ENCODE measurements around the gene ALPK1.
A peak's percentile ranks its signal among the peaks of the same experiment; 100 is the strongest.

Gene ALPK1

DNA sequence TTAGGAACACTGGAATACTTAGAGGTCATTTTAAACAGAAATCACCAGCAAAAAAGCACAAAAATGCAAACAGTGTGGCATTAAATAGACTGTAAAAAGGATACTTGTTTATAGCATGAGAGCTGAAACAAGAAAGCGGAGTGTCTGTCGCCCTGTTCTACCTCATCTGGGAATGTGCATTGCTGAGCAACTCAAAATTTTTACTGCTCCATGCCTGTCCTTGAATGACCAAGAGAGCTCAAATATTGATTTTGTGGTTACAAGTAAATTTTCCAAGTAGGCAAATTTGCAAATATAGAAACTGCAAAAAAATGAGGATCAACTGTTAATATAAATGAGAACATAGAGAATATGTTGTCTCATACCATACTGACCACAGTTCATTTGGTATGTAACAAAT, 40.1 kb upstream of the ALPK1 start:
- TF ChIP-seq FOXM1 (IDR thresholded peaks at IDR 0.05; ENCODE audit: borderline replicate concordance, low read depth) (no peak), CREB1 (IDR thresholded peaks at IDR 0.05; ENCODE audit: low read depth) (no peak), CEBPB (IDR thresholded peaks at IDR 0.05) (no peak), TCF12 (IDR thresholded peaks at IDR 0.05; ENCODE audit: low read depth) (no peak), EGR1 (IDR thresholded peaks at IDR 0.05) (no peak), TEAD4 (IDR thresholded peaks at IDR 0.05) (no peak), EP300 (IDR thresholded peaks at IDR 0.05; ENCODE audit: borderline replicate concordance) (no peak), NFIC (IDR thresholded peaks at IDR 0.05) (no peak), ZBTB7A (IDR thresholded peaks at IDR 0.05; ENCODE audit: low read depth) (no peak), YY1 (IDR thresholded peaks at IDR 0.05; ENCODE audit: low read depth) (no peak), RAD21 (IDR thresholded peaks at IDR 0.05; ENCODE audit: low read depth) (no peak), TAF1 (IDR thresholded peaks at IDR 0.05; ENCODE audit: low read depth) (no peak)
- TF ChIP-seq, protein P1, sequence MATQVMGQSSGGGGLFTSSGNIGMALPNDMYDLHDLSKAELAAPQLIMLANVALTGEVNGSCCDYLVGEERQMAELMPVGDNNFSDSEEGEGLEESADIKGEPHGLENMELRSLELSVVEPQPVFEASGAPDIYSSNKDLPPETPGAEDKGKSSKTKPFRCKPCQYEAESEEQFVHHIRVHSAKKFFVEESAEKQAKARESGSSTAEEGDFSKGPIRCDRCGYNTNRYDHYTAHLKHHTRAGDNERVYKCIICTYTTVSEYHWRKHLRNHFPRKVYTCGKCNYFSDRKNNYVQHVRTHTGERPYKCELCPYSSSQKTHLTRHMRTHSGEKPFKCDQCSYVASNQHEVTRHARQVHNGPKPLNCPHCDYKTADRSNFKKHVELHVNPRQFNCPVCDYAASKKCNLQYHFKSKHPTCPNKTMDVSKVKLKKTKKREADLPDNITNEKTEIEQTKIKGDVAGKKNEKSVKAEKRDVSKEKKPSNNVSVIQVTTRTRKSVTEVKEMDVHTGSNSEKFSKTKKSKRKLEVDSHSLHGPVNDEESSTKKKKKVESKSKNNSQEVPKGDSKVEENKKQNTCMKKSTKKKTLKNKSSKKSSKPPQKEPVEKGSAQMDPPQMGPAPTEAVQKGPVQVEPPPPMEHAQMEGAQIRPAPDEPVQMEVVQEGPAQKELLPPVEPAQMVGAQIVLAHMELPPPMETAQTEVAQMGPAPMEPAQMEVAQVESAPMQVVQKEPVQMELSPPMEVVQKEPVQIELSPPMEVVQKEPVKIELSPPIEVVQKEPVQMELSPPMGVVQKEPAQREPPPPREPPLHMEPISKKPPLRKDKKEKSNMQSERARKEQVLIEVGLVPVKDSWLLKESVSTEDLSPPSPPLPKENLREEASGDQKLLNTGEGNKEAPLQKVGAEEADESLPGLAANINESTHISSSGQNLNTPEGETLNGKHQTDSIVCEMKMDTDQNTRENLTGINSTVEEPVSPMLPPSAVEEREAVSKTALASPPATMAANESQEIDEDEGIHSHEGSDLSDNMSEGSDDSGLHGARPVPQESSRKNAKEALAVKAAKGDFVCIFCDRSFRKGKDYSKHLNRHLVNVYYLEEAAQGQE (IDR thresholded peaks at IDR 0.05; ENCODE audit: low read depth) = no peak
- TF ChIP-seq, protein P2, sequence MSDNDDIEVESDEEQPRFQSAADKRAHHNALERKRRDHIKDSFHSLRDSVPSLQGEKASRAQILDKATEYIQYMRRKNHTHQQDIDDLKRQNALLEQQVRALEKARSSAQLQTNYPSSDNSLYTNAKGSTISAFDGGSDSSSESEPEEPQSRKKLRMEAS (IDR thresholded peaks at IDR 0.05) = no peak
- TF ChIP-seq, protein P3, sequence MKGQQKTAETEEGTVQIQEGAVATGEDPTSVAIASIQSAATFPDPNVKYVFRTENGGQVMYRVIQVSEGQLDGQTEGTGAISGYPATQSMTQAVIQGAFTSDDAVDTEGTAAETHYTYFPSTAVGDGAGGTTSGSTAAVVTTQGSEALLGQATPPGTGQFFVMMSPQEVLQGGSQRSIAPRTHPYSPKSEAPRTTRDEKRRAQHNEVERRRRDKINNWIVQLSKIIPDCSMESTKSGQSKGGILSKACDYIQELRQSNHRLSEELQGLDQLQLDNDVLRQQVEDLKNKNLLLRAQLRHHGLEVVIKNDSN (IDR thresholded peaks at IDR 0.05) = no peak

DNA sequence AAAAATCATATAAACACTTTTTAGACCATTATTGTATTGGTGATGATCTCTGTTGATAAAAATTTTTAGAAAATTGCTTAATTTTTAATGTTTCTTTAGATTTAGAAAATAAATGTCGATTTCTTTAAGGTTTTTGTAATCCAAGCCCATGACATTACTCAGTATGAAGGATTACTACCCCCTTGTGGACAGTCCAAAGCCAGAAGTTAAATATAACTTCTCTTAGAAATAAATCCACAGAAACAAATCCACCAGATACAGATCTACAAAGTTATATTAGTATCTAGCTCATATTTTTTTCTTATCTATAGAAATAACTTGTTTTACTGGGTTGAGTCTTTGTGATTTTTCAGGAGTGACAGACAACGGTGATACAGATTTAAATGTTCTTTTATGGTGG, 30.3 kb upstream of the ALPK1 start:
- TF ChIP-seq EGR1 (IDR thresholded peaks at IDR 0.05) (no peak), NFIC (IDR thresholded peaks at IDR 0.05) (no peak), TAF1 (IDR thresholded peaks at IDR 0.05; ENCODE audit: low read depth) (no peak), ZBTB7A (IDR thresholded peaks at IDR 0.05; ENCODE audit: low read depth) (no peak), RAD21 (IDR thresholded peaks at IDR 0.05; ENCODE audit: low read depth) (peak; percentile 37), YY1 (IDR thresholded peaks at IDR 0.05; ENCODE audit: low read depth) (no peak), CEBPB (IDR thresholded peaks at IDR 0.05) (no peak)

DNA sequence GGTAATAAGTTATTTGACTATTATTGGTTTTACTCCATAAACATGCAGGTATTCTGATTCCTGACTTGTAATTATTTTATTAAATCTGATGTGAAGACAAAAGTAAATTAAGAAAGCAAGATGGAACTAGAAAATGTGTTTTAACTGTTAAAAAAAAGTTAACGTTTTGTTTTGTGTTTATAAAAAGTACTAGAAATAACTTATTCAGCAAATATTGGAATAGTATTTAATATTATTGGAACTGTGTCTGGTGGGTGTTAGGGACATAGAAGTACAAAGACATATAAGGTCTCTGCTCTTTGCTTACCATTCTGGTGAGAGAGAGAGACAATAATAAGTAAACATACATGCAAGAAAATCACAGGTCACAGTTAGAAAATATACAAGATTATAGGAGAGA, 27.1 kb upstream of the ALPK1 start:
- no peak for TF ChIP-seq TAF1 (IDR thresholded peaks at IDR 0.05; ENCODE audit: low read depth)
- TF ChIP-seq EGR1 (IDR thresholded peaks at IDR 0.05) = no peak
- no peak for TF ChIP-seq RAD21 (IDR thresholded peaks at IDR 0.05; ENCODE audit: low read depth)
- TF ChIP-seq YY1 (IDR thresholded peaks at IDR 0.05; ENCODE audit: low read depth) = no peak
- no peak for TF ChIP-seq NFIC (IDR thresholded peaks at IDR 0.05)
- TF ChIP-seq, protein P3 (IDR thresholded peaks at IDR 0.05) = no peak
- no peak for TF ChIP-seq CEBPB (IDR thresholded peaks at IDR 0.05)
- TF ChIP-seq EP300 (IDR thresholded peaks at IDR 0.05; ENCODE audit: borderline replicate concordance) = no peak
- no peak for TF ChIP-seq FOXM1 (IDR thresholded peaks at IDR 0.05; ENCODE audit: borderline replicate concordance, low read depth)

DNA sequence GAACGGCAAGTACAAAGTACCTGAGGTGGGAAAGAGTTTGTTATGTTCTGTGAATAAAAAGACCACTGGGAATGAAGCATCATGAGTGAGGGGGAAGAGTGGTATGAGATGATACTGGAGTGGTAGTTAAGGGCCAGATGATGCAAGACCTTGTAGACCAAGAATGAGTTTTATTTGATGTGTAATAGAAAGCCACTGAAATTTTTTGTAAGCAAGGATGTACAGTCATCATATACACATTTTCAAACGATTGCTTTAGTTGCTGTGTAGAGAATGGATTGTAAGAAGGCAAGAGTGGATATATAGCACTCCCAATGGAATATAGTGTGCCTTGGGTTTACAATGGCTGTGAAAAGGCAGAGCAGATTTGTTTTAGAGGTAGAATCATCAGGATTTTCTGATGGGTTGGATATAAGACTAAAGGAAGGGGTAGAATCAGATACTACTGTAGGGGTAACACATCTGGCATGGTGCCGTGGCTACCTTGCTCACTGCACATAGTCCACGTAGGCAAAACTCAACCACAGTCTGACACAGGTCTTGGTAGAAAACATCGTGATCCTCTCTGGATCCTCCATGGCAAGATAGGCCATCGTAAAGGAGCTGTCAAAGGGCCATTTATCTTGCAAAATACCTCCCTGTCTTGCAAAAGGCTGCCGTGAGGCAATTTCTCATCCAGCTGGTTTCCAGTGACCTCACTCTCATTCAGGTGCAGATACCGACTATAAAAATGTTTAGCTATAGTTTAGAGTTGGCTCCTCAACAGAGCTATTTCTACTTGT, 26.3 kb upstream of the ALPK1 start:
- TF ChIP-seq, protein P1 (IDR thresholded peaks at IDR 0.05; ENCODE audit: low read depth) = no peak
- TF ChIP-seq FOXM1 (IDR thresholded peaks at IDR 0.05; ENCODE audit: borderline replicate concordance, low read depth) = no peak
- TF ChIP-seq TEAD4 (IDR thresholded peaks at IDR 0.05) = no peak
- TF ChIP-seq ZBTB7A (IDR thresholded peaks at IDR 0.05; ENCODE audit: low read depth) = no peak
- TF ChIP-seq TCF12 (IDR thresholded peaks at IDR 0.05; ENCODE audit: low read depth) = no peak
- TF ChIP-seq, protein P2 (IDR thresholded peaks at IDR 0.05) = no peak
- no peak for TF ChIP-seq CEBPB (IDR thresholded peaks at IDR 0.05)
- no peak for TF ChIP-seq EGR1 (IDR thresholded peaks at IDR 0.05)
- no peak for TF ChIP-seq EP300 (IDR thresholded peaks at IDR 0.05; ENCODE audit: borderline replicate concordance)
- TF ChIP-seq RAD21 (IDR thresholded peaks at IDR 0.05; ENCODE audit: low read depth) = no peak
- TF ChIP-seq YY1 (IDR thresholded peaks at IDR 0.05; ENCODE audit: low read depth) = no peak
- no peak for TF ChIP-seq TAF1 (IDR thresholded peaks at IDR 0.05; ENCODE audit: low read depth)
- TF ChIP-seq, protein P3 (IDR thresholded peaks at IDR 0.05) = no peak
- TF ChIP-seq NFIC (IDR thresholded peaks at IDR 0.05) = no peak

DNA sequence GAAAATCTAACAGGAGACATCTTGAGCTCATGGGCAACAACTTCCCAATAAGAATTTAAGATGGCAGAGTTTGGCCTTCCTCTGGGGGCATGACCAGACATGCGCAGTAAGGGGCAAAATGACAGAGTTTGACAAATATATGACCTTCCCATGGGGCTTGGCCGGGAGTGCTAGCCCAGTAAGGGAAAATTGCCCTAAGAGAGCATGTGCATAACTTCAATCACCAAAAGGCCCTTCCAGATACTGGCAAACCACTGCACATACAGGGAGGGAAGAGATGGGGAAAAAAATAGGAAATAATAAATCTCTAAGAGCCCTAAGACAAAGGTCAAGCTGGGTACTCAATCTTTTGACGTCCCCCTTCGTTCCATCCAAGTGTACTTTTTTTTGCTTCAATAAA, 24.9 kb upstream of the ALPK1 start:
- no peak for TF ChIP-seq EGR1 (IDR thresholded peaks at IDR 0.05)
- no peak for TF ChIP-seq TCF12 (IDR thresholded peaks at IDR 0.05; ENCODE audit: low read depth)
- no peak for TF ChIP-seq RAD21 (IDR thresholded peaks at IDR 0.05; ENCODE audit: low read depth)
- no peak for TF ChIP-seq TEAD4 (IDR thresholded peaks at IDR 0.05)
- TF ChIP-seq NFIC (IDR thresholded peaks at IDR 0.05) = no peak
- no peak for TF ChIP-seq FOXM1 (IDR thresholded peaks at IDR 0.05; ENCODE audit: borderline replicate concordance, low read depth)
- TF ChIP-seq TAF1 (IDR thresholded peaks at IDR 0.05; ENCODE audit: low read depth) = no peak
- TF ChIP-seq CREB1 (IDR thresholded peaks at IDR 0.05; ENCODE audit: low read depth) = no peak
- no peak for TF ChIP-seq ZBTB7A (IDR thresholded peaks at IDR 0.05; ENCODE audit: low read depth)
- no peak for TF ChIP-seq YY1 (IDR thresholded peaks at IDR 0.05; ENCODE audit: low read depth)
- TF ChIP-seq CEBPB (IDR thresholded peaks at IDR 0.05) = no peak
- TF ChIP-seq, protein P3 (IDR thresholded peaks at IDR 0.05) = no peak

All from Ishikawa (cell line).